Keratinocyte (primary cell): ENCODE data around the gene BET1L. TPM values are rescaled to one million over a fixed set of nuclear protein-coding genes. Genes with fewer than 3 reads are reported as not detected.

Experiments used
- DNase-seq: peaks from one replicate; pipeline ENCODE4 v3.0.0-alpha.2; 2011; ENCODE audit warnings: low read depth, missing footprints, low spot score
- FAIRE-seq: peaks from 2 replicates; lab custom pipeline; 2011; peaks lifted over from hg19 to GRCh38; lab: Jason Lieb, UNC
- H2AFZ ChIP-seq: 2 replicates; pipeline ENCODE4 v1.6.0; 2012; ENCODE audit warnings: low read length, control low read depth, inconsistent platforms; ENCODE audit not compliant: control insufficient read depth
- H3K27ac ChIP-seq: 2 replicates; pipeline ENCODE4 v1.5.1; 2011; ENCODE audit warnings: low read length; ENCODE audit not compliant: control insufficient read depth, insufficient read depth
- H3K27me3 ChIP-seq: 3 replicates; pipeline ENCODE4 v1.6.0; 2011; ENCODE audit warnings: low read length; ENCODE audit not compliant: control insufficient read depth, insufficient read depth; ENCODE audit errors: extremely low read depth
- H3K36me3 ChIP-seq, 2 experiments: 2 replicates in 1 of 2; 3 replicates in 1 of 2; pipeline ENCODE4 v1.5.1; 2011; ENCODE audit warnings: low read length in 2 of 2, mild to moderate bottlenecking in 1 of 2; ENCODE audit not compliant: control insufficient read depth in 2 of 2, insufficient read depth in 2 of 2; ENCODE audit errors: extremely low read depth in 1 of 2
- H3K4me1 ChIP-seq: 3 replicates; pipeline ENCODE4 v1.5.1; 2011; ENCODE audit warnings: low read length; ENCODE audit not compliant: control insufficient read depth, insufficient read depth; ENCODE audit errors: extremely low read depth
- H3K4me2 ChIP-seq: 3 replicates; pipeline ENCODE4 v1.6.0; 2011; ENCODE audit warnings: low read depth, low read length; ENCODE audit not compliant: control insufficient read depth, insufficient read depth; ENCODE audit errors: extremely low read depth
- H3K4me3 ChIP-seq, 3 experiments: fragments of 200-600 bp in 1 of 3; sonication (generic) in 1 of 3; 2 replicates in 2 of 3; 3 replicates in 1 of 3; pipeline ENCODE4 v1.5.1; 2011 to 2016; ENCODE audit warnings: low read length in 3 of 3, mild to moderate bottlenecking in 3 of 3, control low read depth in 2 of 3, inconsistent platforms in 1 of 3, low read depth in 1 of 3, mixed read lengths in 1 of 3, mixed run types in 1 of 3, moderate library complexity in 1 of 3; ENCODE audit not compliant: control insufficient read depth in 2 of 3, insufficient read depth in 2 of 3; ENCODE audit errors: extremely low read depth in 1 of 3
- H3K79me2 ChIP-seq: 2 replicates; pipeline ENCODE4 v1.6.0; 2012; ENCODE audit warnings: low read length; ENCODE audit not compliant: control insufficient read depth, insufficient read depth
- H3K9ac ChIP-seq: 3 replicates; pipeline ENCODE4 v1.6.0; 2011; ENCODE audit warnings: low read length; ENCODE audit not compliant: control insufficient read depth, insufficient read depth; ENCODE audit errors: extremely low read depth
- H3K9me1 ChIP-seq: 3 replicates; pipeline ENCODE4 v1.6.0; 2011; ENCODE audit warnings: low read length; ENCODE audit not compliant: control insufficient read depth, insufficient read depth; ENCODE audit errors: extremely low read depth
- H3K9me3 ChIP-seq: 2 replicates; pipeline ENCODE4 v1.5.1; 2012; ENCODE audit warnings: low read depth, low read length; ENCODE audit not compliant: control insufficient read depth
- H4K20me1 ChIP-seq: 3 replicates; pipeline ENCODE4 v1.6.0; 2011; ENCODE audit warnings: low read length; ENCODE audit not compliant: control insufficient read depth, insufficient read depth; ENCODE audit errors: extremely low read depth
- CTCF ChIP-seq, 3 experiments: IDR thresholded peaks in 1 of 3; conservative IDR thresholded peaks in 1 of 3; optimal IDR thresholded peaks in 1 of 3; 2 replicates in 2 of 3; 3 replicates in 1 of 3; pipeline versions ENCODE3 to v1.5.1; 2011; ENCODE audit warnings: low read length in 3 of 3, mild to moderate bottlenecking in 3 of 3, moderate library complexity in 2 of 3, control low read depth in 1 of 3, inconsistent platforms in 1 of 3; ENCODE audit not compliant: insufficient read depth in 2 of 3; ENCODE audit errors: extremely low read depth in 1 of 3
- EZH2 ChIP-seq: IDR thresholded peaks from one replicate; pipeline ENCODE4 v1.6.1; 2012; ENCODE audit warnings: inconsistent platforms, mild to moderate bottlenecking, low read length, moderate library complexity
- dilution Hi-C: fragments of 300-500 bp; cut with MboI; formaldehyde crosslinking; loops from one replicate; pipeline ENCODE4 v1.7.0; 2020; ENCODE audit warnings: low sequenced_read_pairs; ENCODE audit not compliant: extremely low pct_ligation_motif_present
- polyA plus RNA-seq, 5 experiments: library from polyadenylated mRNA; depleted of rRNA in 3 of 5; stranded (reverse) in 3 of 5; stranded (forward) in 1 of 5; unstranded in 1 of 5; fragments of >200 nt; gene quantifications; 1 replicate in 1 of 5; 2 replicates in 3 of 5; 3 replicates in 1 of 5; pipeline versions ENCODE4 v1.2.1 to v1.2.3, GENCODE V29; 2011 to 2012; ENCODE audit warnings: missing spikeins in 2 of 5, low read depth in 1 of 5, low replicate concordance in 1 of 5

BET1L gene
- polyA plus RNA-seq, 1 donor (not counting 4 experiments of a cell fraction or from before 2014, with no cell fraction given): 27.0 TPM

- no peaks in the 10 kb centered on the region for H3K4me1 ChIP-seq
- no peak overlapping the region for H3K4me3 ChIP-seq
- H3K9me3 ChIP-seq: no peaks in the 10 kb centered on the region
- no peak overlapping the region for H3K9ac ChIP-seq
- no peaks in the 10 kb centered on the region for H3K9me1 ChIP-seq
- DNase-seq (no peak), FAIRE-seq (no peak)
- no peak for TF ChIP-seq EZH2
- no peak for TF ChIP-seq CTCF (optimal IDR thresholded peaks at IDR 0.05 in 1 of 3, IDR thresholded peaks at IDR 0.05 in 1 of 3, conservative IDR thresholded peaks at IDR 0.05 in 1 of 3; ENCODE audit: extremely low read depth in 1 of 3, insufficient read depth in 2 of 3, low read length in 3 of 3)
- no peak overlapping the region for H2AFZ ChIP-seq
- H3K79me2 ChIP-seq: no peaks in the 10 kb centered on the region
- H3K27ac ChIP-seq: no peak overlapping the region
- H3K36me3 ChIP-seq: peaks cover 28 to 32% of the 10 kb centered on the region in 2 experiments
- H3K27me3 ChIP-seq: no peaks in the 10 kb centered on the region
- no peak overlapping the region for H3K4me2 ChIP-seq
- no peaks in the 10 kb centered on the region for H4K20me1 ChIP-seq
- dilution Hi-C loops: no loop called here
Measured at GRCh38 chr11:253160-253885, 46.1 kb upstream of the BET1L start.

- Histone ChIP-seq H3K27me3 (no peaks in the 10 kb centered on the region), H3K9me1 (no peaks in the 10 kb centered on the region), H2AFZ (no peak overlapping the region), H3K9ac (no peak overlapping the region), H4K20me1 (no peaks in the 10 kb centered on the region), H3K79me2 (no peaks in the 10 kb centered on the region), H3K36me3 (peaks cover 28 to 36% of the 10 kb centered on the region in 2 experiments), H3K9me3 (no peaks in the 10 kb centered on the region), H3K4me3 (no peak overlapping the region), H3K4me1 (no peaks in the 10 kb centered on the region), H3K4me2 (no peak overlapping the region), H3K27ac (no peak overlapping the region)
- DNase-seq (no peak), FAIRE-seq (no peak)
- no peak for TF ChIP-seq CTCF (optimal IDR thresholded peaks at IDR 0.05 in 1 of 3, IDR thresholded peaks at IDR 0.05 in 1 of 3, conservative IDR thresholded peaks at IDR 0.05 in 1 of 3; ENCODE audit: extremely low read depth in 1 of 3, insufficient read depth in 2 of 3, low read length in 3 of 3)
- TF ChIP-seq EZH2: no peak
- dilution Hi-C loops: no loop called here
Measured at GRCh38 chr11:252666-253065, 45.5 kb upstream of the BET1L start.
